Glomerular visceral epithelial cell (primary cell): ENCODE results near the gene TJAP1.
"Not testable (repeated sequence)": the region's sequence is repeated elsewhere in the genome, so short reads cannot be mapped to it uniquely, and the experiment has no call there.

Experiments
- DNase-seq: peaks from one replicate; pipeline ENCODE4 v3.0.0-alpha.2; 2016; ENCODE audit errors: extremely low spot score

TJAP1 gene

DNA sequence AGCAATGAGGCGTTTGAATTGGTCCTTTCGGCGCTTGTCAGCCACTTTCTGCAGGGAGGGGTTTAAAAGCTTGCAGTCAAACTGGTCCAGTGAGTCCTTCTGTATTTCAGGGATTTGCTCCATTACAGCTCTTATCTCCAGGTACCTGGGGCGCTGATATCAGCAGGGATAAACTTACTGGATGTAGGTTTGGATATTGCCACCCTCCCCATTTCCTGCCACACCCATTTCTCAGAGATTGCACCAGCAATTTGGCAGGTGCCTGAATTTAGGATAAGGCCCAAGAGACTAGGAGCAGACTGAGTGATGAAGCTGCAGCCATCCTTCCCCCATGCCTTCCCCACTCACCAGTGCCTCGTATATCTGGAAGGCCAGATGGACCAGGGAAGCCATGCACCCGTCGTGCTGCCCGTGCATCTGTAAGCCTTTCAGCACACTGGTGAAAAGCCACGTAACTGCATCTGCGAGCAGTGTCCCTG lies 47.2 kb downstream of the TJAP1 start:
- DNase-seq, result no peak

DNA sequence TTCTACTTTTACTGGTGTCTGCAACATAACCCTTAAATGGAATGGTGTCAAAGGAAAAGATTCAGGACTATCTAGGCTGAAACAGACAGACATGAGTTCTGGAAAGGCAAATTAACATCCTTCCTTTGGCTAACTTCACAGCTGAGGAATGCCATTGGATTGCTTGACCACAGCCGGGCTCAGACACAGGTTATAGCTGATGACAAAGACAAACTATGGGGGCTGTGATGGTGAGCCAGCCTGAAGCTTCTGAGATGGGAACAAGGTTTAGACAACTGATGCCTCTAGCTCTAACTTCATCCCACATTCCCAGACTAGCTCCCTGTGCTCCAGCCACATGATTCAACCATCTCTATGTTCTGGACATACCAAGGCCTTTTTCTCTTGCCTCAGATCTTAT lies 54.8 kb downstream of the TJAP1 start:
- no peak for DNase-seq

DNA sequence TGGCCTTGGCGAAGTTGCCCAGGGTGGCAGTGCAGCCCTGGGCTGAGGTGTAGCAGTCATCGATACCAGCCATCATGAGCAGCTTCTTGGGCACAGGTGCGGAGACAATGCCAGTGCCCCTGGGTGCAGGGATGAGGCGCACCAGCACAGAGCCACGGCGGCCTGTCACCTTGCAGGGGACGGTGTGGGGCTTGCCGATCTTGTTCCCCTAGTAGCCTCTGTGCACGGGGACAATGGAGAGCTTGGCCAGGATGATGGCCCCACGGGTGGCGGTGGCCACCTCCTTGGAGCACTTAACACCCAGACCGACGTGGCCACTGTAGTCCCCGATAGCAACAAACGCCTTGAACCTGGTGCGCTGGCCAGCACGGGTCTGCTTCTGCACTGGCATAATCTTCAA lies 61.6 kb downstream of the TJAP1 start:
- DNase-seq, result not testable (repeated sequence)

DNA sequence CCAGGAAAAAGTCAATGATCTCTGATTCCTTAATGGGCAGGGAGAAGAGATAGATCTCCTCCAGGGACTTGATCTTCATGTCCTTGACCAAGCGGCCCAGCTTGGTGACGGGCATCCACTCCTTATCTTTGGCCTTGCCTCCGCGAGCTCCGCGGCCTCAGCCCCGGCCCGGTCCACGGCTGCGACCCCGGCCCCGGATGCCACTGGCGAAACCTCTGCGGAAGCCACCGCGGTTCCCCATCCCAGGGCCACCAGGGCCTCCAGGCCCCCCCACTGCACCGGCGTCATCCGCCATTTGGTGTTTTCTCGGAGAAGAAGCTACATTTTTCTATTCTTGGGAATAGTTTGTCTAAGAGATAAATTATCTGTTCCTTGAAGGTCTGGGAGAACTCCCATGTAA lies 62.0 kb downstream of the TJAP1 start:
- DNase-seq, result not testable (repeated sequence)

DNA sequence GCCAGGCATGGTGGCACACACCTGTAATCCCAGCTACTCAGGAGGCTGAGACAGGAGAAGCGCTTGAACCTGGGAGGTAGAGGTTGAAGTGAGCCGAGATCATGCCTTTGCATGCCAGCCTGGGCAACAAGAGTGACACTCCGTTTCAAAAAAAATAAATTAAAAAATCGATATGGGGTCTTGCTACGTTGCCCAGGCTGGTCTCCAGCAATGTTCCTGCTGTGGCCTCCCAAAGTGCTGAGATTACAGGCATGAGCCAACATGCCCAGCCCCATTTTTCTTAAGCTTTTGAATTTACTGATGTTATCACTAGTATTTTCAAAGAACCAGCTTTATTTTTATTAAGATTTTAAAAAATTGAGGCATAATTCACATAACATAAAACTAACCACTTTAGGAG lies 63.1 kb downstream of the TJAP1 start:
- no peak for DNase-seq

DNA sequence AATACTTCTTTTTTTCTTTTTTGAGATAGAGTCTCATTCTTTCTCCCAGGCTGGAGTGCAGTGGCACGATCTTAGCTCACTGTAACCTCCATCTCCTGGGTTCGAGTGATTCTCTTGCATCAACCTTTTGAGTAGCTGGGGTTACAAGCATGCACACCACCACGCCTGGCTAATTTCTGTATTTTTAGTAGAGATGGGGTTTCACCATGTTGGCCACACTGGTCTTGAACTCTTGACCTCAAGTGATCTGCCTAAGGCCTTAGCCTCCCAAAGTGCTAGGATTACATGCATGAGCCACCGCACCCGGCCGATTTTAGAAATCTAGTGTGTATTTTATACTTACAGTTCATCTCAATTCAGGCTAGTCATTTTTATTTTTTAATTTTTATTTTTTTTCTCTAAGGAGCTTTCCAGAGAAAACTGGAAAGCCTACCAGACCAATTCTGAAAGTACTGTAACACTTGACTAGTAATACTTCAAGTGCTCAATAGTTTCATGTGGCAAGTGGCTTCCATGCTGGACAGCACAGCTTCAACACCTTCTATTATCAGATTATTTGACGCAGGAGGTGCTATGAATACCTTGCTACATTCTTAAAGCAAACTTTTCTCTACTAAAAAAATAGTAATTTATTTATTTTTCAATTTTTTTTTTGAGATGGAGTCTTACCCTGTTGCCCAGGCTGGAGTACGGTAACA lies 64.6 kb downstream of the TJAP1 start:
- DNase-seq, result no peak

DNA sequence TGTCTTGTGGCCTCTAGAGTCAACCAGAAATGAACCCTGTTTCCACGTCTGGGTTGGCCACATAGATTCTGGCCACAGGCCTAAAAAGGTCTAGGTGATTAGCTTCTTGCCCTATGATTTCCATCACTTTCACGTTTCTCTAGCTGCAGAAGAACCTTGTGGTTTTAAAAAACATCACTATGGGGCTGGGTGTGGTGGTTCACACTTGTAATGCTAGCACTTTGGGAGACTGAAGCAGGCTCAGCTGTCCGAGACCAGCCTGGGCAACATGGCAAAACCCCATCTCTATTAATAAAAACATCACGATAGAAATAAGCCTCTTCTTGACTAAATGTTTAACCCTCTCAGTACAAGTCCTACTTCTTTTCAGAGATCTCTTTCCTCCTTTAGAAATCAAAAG lies 67.1 kb downstream of the TJAP1 start:
- DNase-seq, result no peak

DNA sequence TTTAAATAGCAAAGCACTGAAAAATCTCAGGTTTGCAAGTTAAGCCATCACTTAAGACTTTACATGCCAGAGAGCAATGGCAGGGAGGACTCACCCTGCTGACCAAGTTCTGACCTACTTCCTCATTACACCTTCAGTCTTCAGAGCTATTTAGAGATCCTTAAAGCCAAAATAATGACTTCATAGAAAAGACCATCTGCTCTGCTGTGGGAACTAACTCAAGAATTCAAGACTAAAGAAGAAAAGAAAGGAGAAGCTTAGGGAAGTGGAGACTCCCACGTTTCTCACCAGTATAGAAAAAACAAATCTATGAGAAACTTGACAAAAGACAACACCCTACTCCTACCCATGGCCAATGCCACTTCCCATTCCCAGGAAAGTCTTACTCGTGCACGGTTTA lies 69.9 kb downstream of the TJAP1 start:
- no peak for DNase-seq
